OCI-LY1 (cell line): ENCODE measurements around the gene TMEM127.

ENCODE experiments used
- H2AFZ ChIP-seq: fragments of 200-600 bp; sonication (generic), shearing (Covaris generic); 2 replicates; pipeline ENCODE4 v1.6.0; 2014; ENCODE audit warnings: antibody characterized with exemption, mild to moderate bottlenecking, low read length
- H3F3A ChIP-seq: fragments of 200-600 bp; sonication (generic), shearing (Covaris generic); 2 replicates; pipeline ENCODE4 v1.6.0; 2014; ENCODE audit warnings: mild to moderate bottlenecking, antibody characterized with exemption, low read length, moderate library complexity; ENCODE audit not compliant: insufficient read depth
- H3K27ac ChIP-seq: fragments of 200-600 bp; sonication (generic); 2 replicates; pipeline ENCODE4 v1.5.1; 2014; ENCODE audit warnings: low read length, mixed run types, mild to moderate bottlenecking, low read depth; ENCODE audit not compliant: poor library complexity, severe bottlenecking
- H3K27me3 ChIP-seq: fragments of 200-600 bp; sonication (generic); 2 replicates; pipeline ENCODE4 v1.6.0; 2014; ENCODE audit warnings: antibody characterized with exemption, mild to moderate bottlenecking, low read length, moderate library complexity; ENCODE audit not compliant: insufficient read depth
- H3K36me3 ChIP-seq: fragments of 200-600 bp; sonication (generic); 2 replicates; pipeline ENCODE4 v1.6.1; 2014; ENCODE audit warnings: mild to moderate bottlenecking, antibody characterized with exemption, low read length, moderate library complexity, mixed read lengths; ENCODE audit not compliant: insufficient read depth
- H3K4me1 ChIP-seq: fragments of 200-600 bp; sonication (generic); 2 replicates; pipeline ENCODE4 v1.5.1; 2014; ENCODE audit warnings: mild to moderate bottlenecking, low read length, moderate library complexity; ENCODE audit not compliant: insufficient read depth, severe bottlenecking
- H3K4me2 ChIP-seq: fragments of 200-600 bp; sonication (generic), shearing (Covaris generic); 2 replicates; pipeline ENCODE4 v1.6.1; 2014; ENCODE audit warnings: low read length
- H3K4me3 ChIP-seq: fragments of 200-600 bp; sonication (generic); 2 replicates; pipeline ENCODE4 v1.5.1; 2014; ENCODE audit warnings: low read length, low read depth, mild to moderate bottlenecking, mixed read lengths; ENCODE audit not compliant: poor library complexity, severe bottlenecking
- H3K79me2 ChIP-seq: fragments of 200-600 bp; shearing (Covaris generic); 2 replicates; pipeline ENCODE4 v1.6.1; 2016; ENCODE audit warnings: mixed run types, low read length, mixed read lengths; ENCODE audit not compliant: insufficient read depth
- H3K9ac ChIP-seq: fragments of 200-600 bp; sonication (generic), shearing (Covaris generic); 2 replicates; pipeline ENCODE4 v1.6.1; 2014; ENCODE audit warnings: mild to moderate bottlenecking, low read length, mixed read lengths
- H3K9me2 ChIP-seq: fragments of 200-600 bp; sonication (generic), shearing (Covaris generic); 2 replicates; pipeline ENCODE4 v1.6.1; 2014; ENCODE audit warnings: low read depth, mild to moderate bottlenecking, low read length, mixed read lengths
- H3K9me3 ChIP-seq: fragments of 200-600 bp; shearing (Covaris generic); 2 replicates; pipeline ENCODE4 v1.6.1; 2014; ENCODE audit warnings: low read length, mixed read lengths
- H4K20me1 ChIP-seq: fragments of 200-600 bp; sonication (generic), shearing (Covaris generic); 2 replicates; pipeline ENCODE4 v1.6.0; 2016; ENCODE audit warnings: mild to moderate bottlenecking, low read length; ENCODE audit not compliant: insufficient read depth
- EZH2 ChIP-seq: fragments of 200-600 bp; sonication (generic), shearing (Covaris generic); IDR thresholded peaks from 2 replicates; pipeline ENCODE4 v1.8.0; 2017; ENCODE audit warnings: borderline replicate concordance, mixed run types, mild to moderate bottlenecking, antibody characterized with exemption, low read length, moderate library complexity, mixed read lengths
- TF ChIP-seq, protein P1 (sequence below): fragments of 200-600 bp; sonication (generic), shearing (Covaris generic); IDR thresholded peaks from 2 replicates; pipeline ENCODE4 v1.5.1; 2017; ENCODE audit warnings: mild to moderate bottlenecking, antibody characterized with exemption, low read length, moderate library complexity, mixed read lengths

The TMEM127 gene

DNA sequence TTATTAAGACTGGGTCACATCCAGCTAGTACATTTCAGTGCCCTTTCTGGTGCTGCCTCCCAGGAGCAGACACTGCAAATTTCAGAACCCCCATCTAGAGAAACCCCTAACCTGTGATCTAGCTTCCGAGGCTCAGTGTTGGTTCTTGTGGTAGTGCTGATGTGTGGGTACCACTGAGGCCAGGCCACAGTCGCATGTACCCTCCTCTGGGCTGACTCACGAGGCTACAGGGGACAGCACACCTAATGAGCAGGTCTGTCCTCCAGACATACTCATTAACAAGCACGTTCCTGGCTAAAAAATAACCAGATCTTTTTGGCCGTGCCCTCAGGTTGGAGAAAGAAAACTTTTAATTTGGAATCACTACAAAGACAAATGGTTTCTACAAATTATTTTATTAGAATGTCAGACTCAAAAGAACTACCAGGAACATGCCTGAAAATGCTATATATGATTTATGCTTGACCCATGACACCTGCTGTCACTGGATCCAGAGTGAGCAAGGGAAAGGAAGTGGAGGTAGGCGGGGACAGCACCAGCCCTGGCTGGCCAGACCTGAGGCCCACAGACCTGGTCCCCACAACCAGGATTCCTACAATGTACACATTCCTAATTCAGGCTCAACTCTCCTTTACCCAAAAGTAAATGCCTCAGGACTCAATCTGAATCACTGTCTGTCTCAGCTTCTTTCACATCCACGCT is 8.7 kb upstream of the TMEM127 start:
- Histone ChIP-seq H3K9me2 (no peaks in the 10 kb centered on the region), H4K20me1 (no peaks in the 10 kb centered on the region), H3K79me2 (no peaks in the 10 kb centered on the region), H3K4me3 (no peak overlapping the region), H3K4me2 (no peak overlapping the region), H3K9ac (no peak overlapping the region), H3K27ac (no peak overlapping the region), H3K36me3 (peaks cover 85% of the 10 kb centered on the region), H3F3A (no peaks in the 10 kb centered on the region), H3K4me1 (no peaks in the 10 kb centered on the region), H3K27me3 (no peaks in the 10 kb centered on the region), H3K9me3 (no peaks in the 10 kb centered on the region), H2AFZ (no peak overlapping the region)
- TF ChIP-seq, protein P1, sequence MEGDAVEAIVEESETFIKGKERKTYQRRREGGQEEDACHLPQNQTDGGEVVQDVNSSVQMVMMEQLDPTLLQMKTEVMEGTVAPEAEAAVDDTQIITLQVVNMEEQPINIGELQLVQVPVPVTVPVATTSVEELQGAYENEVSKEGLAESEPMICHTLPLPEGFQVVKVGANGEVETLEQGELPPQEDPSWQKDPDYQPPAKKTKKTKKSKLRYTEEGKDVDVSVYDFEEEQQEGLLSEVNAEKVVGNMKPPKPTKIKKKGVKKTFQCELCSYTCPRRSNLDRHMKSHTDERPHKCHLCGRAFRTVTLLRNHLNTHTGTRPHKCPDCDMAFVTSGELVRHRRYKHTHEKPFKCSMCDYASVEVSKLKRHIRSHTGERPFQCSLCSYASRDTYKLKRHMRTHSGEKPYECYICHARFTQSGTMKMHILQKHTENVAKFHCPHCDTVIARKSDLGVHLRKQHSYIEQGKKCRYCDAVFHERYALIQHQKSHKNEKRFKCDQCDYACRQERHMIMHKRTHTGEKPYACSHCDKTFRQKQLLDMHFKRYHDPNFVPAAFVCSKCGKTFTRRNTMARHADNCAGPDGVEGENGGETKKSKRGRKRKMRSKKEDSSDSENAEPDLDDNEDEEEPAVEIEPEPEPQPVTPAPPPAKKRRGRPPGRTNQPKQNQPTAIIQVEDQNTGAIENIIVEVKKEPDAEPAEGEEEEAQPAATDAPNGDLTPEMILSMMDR = no peak
- TF ChIP-seq EZH2 = no peak

DNA sequence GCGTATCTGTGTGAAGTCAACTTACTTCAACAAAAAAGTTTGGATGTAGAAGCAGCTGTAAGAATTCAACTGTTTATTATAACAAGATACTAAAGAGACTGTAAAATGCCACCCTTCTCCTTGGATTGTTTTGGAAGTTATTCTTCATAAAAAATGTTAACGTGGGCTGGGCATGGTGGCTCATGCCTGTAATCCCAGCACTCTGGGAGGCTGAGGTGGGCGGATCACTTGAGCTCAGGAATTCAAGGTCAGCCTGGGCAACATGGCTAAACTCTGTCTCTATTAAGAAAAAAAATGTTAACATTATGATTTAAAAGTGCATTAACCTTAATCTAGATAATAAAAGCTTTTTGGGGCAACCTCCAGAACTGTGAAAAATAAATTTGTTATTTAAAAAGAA is 8.0 kb upstream of the TMEM127 start:
- no peak overlapping the region for H3K4me2 ChIP-seq
- no peaks in the 10 kb centered on the region for H3K27me3 ChIP-seq
- H3K36me3 ChIP-seq = peaks cover 85% of the 10 kb centered on the region
- TF ChIP-seq, protein P1 = no peak
- no peak for TF ChIP-seq EZH2
- H3F3A ChIP-seq = no peaks in the 10 kb centered on the region
- no peaks in the 10 kb centered on the region for H4K20me1 ChIP-seq
- H3K4me1 ChIP-seq = no peaks in the 10 kb centered on the region
- H2AFZ ChIP-seq = no peak overlapping the region
- no peak overlapping the region for H3K4me3 ChIP-seq
- H3K27ac ChIP-seq = no peak overlapping the region
- H3K9me3 ChIP-seq = no peaks in the 10 kb centered on the region
- no peaks in the 10 kb centered on the region for H3K79me2 ChIP-seq
- H3K9ac ChIP-seq = no peak overlapping the region
- no peaks in the 10 kb centered on the region for H3K9me2 ChIP-seq

DNA sequence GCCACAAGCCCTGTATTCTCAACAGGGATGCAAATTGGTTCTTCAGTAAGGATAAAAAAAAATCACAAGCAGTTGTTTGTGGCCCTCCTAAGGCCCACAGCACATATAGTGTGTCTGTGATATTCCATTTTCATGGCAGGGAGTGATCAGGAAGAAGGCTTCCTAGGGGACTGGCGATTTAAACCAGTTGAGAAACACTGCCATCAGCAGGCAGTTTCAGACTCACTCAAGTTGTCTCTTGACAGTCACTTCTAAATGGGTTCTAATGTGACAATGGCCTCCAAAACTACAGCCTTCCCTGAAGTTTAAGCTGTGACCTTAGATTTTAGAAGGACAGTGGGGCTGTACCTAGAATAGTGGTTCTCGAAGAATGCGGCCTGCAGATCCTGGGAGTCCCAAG is 6.2 kb upstream of the TMEM127 start:
- H3K36me3 ChIP-seq = peaks cover 80% of the 10 kb centered on the region
- no peak overlapping the region for H3K27ac ChIP-seq

More for the DNA sequence above, 6.2 kb upstream of the TMEM127 start:
- TF ChIP-seq EZH2 = no peak
- TF ChIP-seq, protein P1 = no peak
- Histone ChIP-seq H4K20me1 (no peaks in the 10 kb centered on the region), H3F3A (no peaks in the 10 kb centered on the region), H3K4me3 (no peak overlapping the region), H3K4me1 (peaks cover 5% of the 10 kb centered on the region), H3K9me2 (no peaks in the 10 kb centered on the region), H3K9ac (no peak overlapping the region), H3K4me2 (no peak overlapping the region), H3K9me3 (no peaks in the 10 kb centered on the region), H2AFZ (no peak overlapping the region), H3K27me3 (no peaks in the 10 kb centered on the region), H3K79me2 (no peaks in the 10 kb centered on the region)
